Suppressor macrophage (primary cell): ENCODE data around the gene SMARCA4.
A peak's percentile ranks its signal among the peaks of the same experiment; 100 is the strongest.

Experiments
- DNase-seq, 4 experiments: peaks; one replicate each; pipeline ENCODE4 v3.0.0-alpha.2; 2020 to 2022
- total RNA-seq, 17 experiments: gene quantifications; one replicate each; lab custom pipeline; 2026; ENCODE audit warnings: mixed read lengths in 6 of 17, inconsistent platforms in 3 of 17; lab: John Stamatoyannopoulos, UW

The SMARCA4 gene
- total RNA-seq = 44.4 to 162 (median 88.8) reads per million in 17 experiments

DNA sequence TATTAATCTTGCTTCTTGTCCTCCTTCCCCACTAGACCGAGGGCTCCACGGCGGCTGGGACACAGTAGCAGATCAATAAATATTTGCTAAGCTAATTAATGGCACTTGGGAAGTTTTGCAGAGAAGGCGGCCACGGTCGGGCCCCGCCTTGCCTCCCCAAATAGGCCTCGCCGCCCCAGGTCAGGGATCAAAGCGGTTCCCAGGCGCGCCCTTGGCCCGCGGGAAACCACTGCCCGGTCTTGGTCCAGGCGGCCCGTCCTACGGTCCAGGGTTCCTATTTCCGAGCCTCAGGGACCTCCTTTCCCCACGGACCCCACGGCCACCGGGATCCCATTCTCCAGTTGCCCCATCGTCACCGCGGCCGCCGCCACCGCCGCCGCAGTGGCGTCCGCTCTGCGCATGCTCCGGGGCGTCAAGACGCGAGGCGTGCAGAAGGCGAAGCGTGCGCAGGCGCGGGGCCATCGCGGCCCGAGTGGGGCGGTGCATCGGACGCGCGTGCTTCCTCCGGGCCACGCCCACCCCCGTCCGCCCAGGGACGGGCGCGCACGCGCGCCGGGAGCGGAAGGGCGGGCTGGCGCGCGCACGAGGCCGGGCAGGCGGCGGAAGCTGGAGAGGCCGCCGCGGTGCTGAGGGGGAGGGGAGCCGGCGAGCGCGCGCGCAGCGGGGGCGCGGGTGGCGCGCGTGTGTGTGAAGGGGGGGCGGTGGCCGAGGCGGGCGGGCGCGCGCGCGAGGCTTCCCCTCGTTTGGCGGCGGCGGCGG is at the start of gene SMARCA4:
Gene SMARCA4 (plus strand): TSS at position 717 of the 759 bp plus-strand sequence. CDS start 23,122 bp downstream, outside the sequence.
- peak; percentile 99 to 100 (median 100) for DNase-seq

- no peak for DNase-seq
Observed at GRCh38 chr19:10911579-10912363, 49.1 kb upstream of the SMARCA4 start.

GRCh38 chr19:10912619-10913018 is 48.2 kb upstream of the SMARCA4 start:
- DNase-seq = no peak

DNA sequence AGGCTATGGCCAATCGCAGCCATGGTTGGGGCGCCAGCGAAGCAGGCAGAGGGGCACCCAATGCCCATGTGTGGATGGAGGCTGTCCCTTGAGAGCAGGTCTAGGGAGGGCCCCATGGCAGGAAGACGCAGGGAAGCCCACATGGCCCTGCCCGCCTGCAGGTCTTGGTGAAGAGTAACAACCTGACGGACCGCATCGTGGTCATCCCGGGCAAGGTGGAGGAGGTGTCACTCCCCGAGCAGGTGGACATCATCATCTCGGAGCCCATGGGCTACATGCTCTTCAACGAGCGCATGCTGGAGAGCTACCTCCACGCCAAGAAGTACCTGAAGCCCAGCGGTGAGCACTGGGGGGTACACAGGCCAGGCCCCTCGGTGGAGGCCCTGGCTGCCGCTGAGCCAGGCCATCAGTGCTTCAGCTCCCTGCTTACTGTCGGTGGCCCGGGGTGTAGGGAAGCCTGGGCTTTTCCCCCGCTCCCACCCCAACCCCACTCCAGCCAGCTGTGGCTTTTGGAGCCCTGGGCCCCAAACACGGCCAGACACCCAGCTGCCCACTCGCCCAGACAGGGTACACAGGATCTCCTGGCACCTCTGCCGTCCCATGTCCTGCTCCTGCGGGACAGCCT is 47.0 kb upstream of the SMARCA4 start:
- no peak for DNase-seq

GRCh38 chr19:10915130-10916091 is 45.4 kb upstream of the SMARCA4 start:
- DNase-seq = no peak

DNA sequence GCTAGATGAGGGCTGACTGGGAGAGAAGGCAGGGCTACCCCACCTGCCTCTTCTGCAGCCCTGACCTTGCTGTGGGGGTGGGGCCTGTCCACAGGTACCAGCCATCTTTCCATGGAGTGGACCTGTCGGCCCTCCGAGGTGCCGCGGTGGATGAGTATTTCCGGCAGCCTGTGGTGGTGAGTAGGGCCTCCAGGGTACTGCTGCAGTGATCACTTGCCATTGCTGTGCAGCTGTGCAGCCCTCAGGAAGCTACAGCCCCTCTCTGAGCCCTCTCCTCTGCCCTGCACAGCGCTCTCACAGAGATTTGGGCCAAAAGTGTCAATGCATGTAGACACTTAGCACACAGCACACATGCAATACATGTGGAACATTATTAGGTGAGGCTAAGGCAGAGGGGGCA is 44.2 kb upstream of the SMARCA4 start:
- DNase-seq = no peak

GRCh38 chr19:10918359-10918758 is 42.5 kb upstream of the SMARCA4 start:
- no peak for DNase-seq

DNA sequence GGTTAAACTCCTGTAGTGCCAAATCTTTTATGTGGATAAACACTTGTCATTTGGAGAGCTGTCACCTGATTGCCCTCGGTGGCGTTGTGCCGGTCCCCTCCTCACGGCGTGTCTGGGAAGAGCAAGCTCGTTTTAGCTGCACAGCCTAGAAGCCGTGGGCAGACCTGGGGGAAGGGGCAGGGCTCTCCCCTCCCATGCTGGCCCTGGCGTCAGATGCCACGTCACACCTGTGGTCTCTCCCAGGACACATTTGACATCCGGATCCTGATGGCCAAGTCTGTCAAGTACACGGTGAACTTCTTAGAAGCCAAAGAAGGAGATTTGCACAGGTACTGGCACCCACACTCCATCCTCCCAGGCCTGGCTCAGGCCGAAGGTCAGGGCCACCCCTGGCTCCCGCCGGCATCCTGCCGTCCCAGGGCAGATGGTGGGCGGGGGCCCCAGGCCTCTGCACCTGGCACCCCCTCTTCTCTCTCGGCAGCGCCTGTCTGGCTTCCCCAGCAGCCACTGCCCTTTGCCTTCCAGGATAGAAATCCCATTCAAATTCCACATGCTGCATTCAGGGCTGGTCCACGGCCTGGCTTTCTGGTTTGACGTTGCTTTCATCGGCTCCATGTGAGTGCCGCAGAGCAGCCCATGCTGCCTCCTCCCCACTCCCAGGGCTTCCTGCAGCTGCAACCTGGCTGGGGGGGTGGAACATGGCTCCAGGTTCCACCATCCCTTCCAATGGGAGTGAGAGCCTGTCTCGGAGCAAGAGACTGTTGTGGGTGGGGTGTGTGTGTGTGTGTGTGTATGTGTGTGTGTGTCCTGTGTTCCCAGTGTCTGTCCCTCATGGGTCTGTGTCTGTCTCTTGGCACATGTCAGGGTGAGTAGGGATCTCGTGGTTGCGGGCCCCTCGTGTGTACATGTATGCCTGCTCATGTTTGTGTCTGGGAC is 41.2 kb upstream of the SMARCA4 start:
- DNase-seq = no peak

GRCh38 chr19:10920288-10920655 is 40.6 kb upstream of the SMARCA4 start:
- no peak for DNase-seq

- no peak for DNase-seq
Observed at GRCh38 chr19:10920781-10921180, 40.0 kb upstream of the SMARCA4 start.

DNA sequence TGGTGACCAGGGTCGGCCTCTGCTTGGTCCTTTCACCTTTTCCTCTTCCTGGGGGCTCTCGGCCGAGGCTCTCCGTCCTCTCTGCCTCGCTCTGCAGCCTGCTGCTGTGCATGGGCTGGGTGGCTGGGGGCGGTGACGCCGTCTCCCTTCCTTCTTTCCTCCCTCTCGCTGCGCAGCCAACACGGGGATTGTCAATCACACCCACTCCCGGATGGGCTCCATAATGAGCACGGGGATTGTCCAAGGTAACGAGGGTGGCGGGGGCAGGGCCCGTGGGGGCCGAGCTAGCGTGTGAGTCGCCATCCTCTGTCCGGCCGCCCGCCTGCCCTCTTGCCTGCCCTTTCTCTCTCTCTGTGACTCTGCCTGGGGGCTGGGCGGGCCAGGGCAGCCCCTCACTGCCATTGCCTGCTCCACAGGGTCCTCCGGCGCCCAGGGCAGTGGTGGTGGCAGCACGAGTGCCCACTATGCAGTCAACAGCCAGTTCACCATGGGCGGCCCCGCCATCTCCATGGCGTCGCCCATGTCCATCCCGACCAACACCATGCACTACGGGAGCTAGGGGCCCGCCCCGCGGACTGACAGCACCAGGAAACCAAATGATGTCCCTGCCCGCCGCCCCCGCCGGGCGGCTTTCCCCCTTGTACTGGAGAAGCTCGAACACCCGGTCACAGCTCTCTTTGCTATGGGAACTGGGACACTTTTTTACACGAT is 39.5 kb upstream of the SMARCA4 start:
- DNase-seq = no peak

GRCh38 chr19:10921910-10922637 is 38.8 kb upstream of the SMARCA4 start:
- no peak for DNase-seq

DNA sequence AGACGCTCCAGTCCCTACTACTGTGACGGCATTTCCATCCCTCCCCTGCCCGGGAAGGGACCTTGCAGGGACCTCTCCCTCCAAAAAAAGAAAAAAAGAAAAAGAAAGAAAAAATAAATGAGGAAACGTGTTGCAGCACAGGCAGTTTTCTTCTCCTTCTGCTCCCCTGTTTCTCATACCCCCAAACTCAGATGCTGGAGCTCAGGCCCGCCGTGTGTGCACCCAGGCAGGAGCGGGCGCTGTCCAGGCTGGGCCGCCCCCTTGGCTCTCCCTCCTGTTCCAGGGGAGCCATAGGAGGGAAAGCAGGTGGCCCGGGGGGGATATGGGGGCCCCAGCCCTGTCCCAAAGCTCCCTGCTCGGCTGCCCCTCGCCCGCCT is 38.2 kb upstream of the SMARCA4 start:
- DNase-seq = no peak

DNA sequence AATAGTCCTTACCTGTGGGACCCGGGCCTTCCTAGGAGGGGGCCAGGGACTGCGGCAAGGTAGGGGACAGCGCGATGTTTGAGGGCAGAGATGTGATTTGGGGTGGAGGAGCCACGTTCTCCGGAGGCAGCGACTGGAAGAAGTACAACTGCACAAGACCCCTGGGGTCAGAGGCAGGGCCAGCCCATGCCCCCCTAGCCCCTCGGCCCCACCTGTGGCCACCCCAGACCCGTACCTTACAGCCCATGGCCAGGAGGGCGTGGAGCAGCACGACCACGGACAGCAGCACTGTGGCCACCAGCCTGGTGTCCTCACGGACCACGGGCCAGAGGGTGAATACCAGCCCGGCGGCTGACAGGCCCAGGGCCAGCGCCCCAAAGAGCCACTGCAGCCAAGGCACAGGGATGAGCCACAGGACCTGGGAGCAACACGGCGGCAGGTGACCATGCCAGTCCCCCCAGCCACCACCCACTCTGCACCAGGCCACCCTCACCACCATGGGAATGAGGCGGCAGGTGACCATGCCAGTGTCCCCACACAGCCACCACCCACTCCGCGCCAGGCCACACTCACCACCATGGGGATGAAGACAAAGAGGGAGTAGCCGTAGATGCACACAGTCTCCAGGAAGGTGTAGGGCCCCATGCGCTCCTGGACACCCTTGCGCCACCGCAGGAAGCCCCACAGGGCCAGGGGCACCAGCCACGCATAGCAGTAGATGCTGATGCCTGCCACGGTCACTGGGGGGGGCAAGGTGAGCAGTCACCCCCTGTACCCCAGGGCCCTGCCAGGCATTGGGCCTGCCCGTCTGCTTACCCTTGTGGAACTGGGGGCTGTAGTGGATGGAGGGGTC is 37.3 kb upstream of the SMARCA4 start:
- no peak for DNase-seq

- DNase-seq = no peak
Observed at GRCh38 chr19:10924597-10924996, 36.2 kb upstream of the SMARCA4 start.

- DNase-seq = peak; percentile 13 to 55 (median 50)
Observed at GRCh38 chr19:10927730-10928562, 32.9 kb upstream of the SMARCA4 start.

DNA sequence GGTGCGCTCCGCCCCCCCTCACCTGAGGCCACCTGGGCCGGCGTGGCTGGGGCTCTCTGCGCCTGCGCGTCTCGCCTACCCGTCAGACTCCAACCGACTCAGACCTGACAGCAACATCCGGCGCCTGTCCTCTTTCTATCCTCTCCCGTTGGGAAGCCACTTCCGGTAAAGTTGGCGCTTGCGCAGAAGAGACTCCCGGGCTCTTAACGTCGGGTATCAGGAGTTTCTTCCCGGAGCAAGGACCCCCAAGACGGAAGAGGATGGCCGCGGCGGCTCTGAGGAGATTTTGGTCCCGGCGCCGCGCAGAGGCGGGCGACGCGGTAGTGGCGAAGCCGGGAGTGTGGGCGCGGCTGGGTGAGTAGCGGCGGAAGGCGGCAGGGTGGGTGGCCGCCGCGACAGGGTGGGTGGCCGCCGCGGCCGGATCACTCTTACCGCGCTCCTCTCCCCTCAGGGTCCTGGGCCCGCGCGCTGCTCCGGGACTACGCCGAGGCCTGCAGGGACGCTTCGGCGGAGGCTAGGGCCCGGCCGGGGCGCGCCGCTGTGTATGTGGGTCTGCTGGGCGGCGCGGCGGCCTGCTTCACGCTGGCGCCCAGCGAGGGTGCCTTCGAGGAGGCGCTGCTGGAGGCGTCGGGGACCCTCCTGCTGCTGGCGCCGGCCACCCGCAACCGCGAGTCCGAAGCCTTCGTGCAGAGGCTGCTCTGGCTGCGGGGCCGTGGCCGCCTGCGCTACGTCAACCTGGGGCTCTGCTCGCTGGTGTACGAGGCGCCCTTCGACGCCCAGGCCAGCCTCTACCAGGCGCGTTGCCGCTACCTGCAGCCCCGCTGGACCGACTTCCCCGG is 32.0 kb upstream of the SMARCA4 start, which contains the start of the genes TIMM29 and YIPF2:
Gene TIMM29 (plus strand): TSS at position 249 of the 839 bp plus-strand sequence. CDS start 12 bp downstream, at position 261.
Gene YIPF2 (minus strand): TSS at position 77 of the 839 bp plus-strand sequence. CDS start 229 bp downstream, outside the sequence.
- DNase-seq = peak; percentile 97 to 99 (median 98)
